Liver (tissue), 9 donors: Measurements from ENCODE around the gene GARIN5A. TPM values are rescaled to one million over a fixed set of nuclear protein-coding genes. Genes with fewer than 3 reads are reported as not detected.
A peak's percentile ranks its signal among the peaks of the same experiment; 100 is the strongest.

Source experiments
- DNase-seq: peaks from one replicate; pipeline ENCODE4 v3.0.0-alpha.2; 2017; ENCODE audit warnings: low spot score
- H3K27ac ChIP-seq, 2 donors: one replicate each; pipeline ENCODE4 v1.7.0; 2013; ENCODE audit warnings: inconsistent platforms in 2 of 2, low read length in 2 of 2, control low read depth in 1 of 2, low read depth in 1 of 2, mild to moderate bottlenecking in 1 of 2
- H3K27me3 ChIP-seq, 4 donors: one replicate each; pipeline versions ENCODE4 v1.6.1 to v1.7.0; 2013; ENCODE audit warnings: low read length in 3 of 4, inconsistent platforms in 1 of 4, mild to moderate bottlenecking in 1 of 4, moderate library complexity in 1 of 4; ENCODE audit not compliant: control insufficient read depth in 4 of 4, insufficient read depth in 4 of 4
- H3K36me3 ChIP-seq, 4 donors: one replicate each; pipeline versions ENCODE4 v1.6.1 to v1.7.0; 2013; ENCODE audit warnings: low read length in 3 of 4, mild to moderate bottlenecking in 3 of 4, low read depth in 1 of 4, moderate library complexity in 1 of 4; ENCODE audit not compliant: control insufficient read depth in 4 of 4, insufficient read depth in 3 of 4
- H3K4me1 ChIP-seq, 4 donors: one replicate each; pipeline versions ENCODE4 v1.6.1 to v1.7.0; 2013; ENCODE audit warnings: low read length in 3 of 4, mild to moderate bottlenecking in 3 of 4, moderate library complexity in 1 of 4; ENCODE audit not compliant: control insufficient read depth in 4 of 4, insufficient read depth in 4 of 4
- H3K4me3 ChIP-seq, 3 donors: one replicate each; pipeline versions ENCODE4 v1.6.1 to v1.7.0; 2013; ENCODE audit warnings: low read length in 3 of 3, control low read depth in 1 of 3, low read depth in 1 of 3, mild to moderate bottlenecking in 1 of 3
- H3K9ac ChIP-seq, 2 donors: one replicate each; pipeline ENCODE4 v1.7.0; 2013; ENCODE audit warnings: low read length in 2 of 2, mild to moderate bottlenecking in 2 of 2, moderate library complexity in 2 of 2, control low read depth in 1 of 2, low read depth in 1 of 2
- H3K9me3 ChIP-seq, 4 donors: one replicate each; pipeline versions ENCODE4 v1.6.1 to v1.7.0; 2013; ENCODE audit warnings: low read length in 3 of 4; ENCODE audit not compliant: control insufficient read depth in 4 of 4
- CTCF ChIP-seq: fragments of 150-350 bp; IDR thresholded peaks from 2 replicates; pipeline ENCODE4 v1.5.1; 2017; ENCODE audit warnings: improper control_type of control experiment, low read depth, low read length; ENCODE audit not compliant: missing input control
- EGR1 ChIP-seq, 2 donors: IDR thresholded peaks; 2 replicates each; pipeline ENCODE4 v1.6.1; 2016 to 2018; ENCODE audit warnings: antibody characterized with exemption in 2 of 2, low read depth in 2 of 2
- FOXA1 ChIP-seq: IDR thresholded peaks from 2 replicates; pipeline ENCODE4 v1.6.1; 2016; ENCODE audit warnings: antibody characterized with exemption
- FOXA2 ChIP-seq: IDR thresholded peaks from 2 replicates; pipeline ENCODE4 v1.6.1; 2016; ENCODE audit warnings: antibody characterized with exemption
- GABPA ChIP-seq, 2 donors: IDR thresholded peaks in 1 of 2; conservative IDR thresholded peaks in 1 of 2; 2 replicates each; pipeline ENCODE4 v1.6.1; 2016; ENCODE audit warnings: antibody characterized with exemption in 2 of 2, mild to moderate bottlenecking in 1 of 2, moderate library complexity in 1 of 2
- HNF4A ChIP-seq, 2 donors: conservative IDR thresholded peaks; 2 replicates each; pipeline ENCODE4 v1.6.1; 2016; ENCODE audit warnings: antibody characterized with exemption in 2 of 2, mild to moderate bottlenecking in 2 of 2
- HNF4G ChIP-seq: IDR thresholded peaks from 2 replicates; pipeline ENCODE4 v1.6.1; 2016; ENCODE audit warnings: antibody characterized with exemption
- JUND ChIP-seq, 2 donors: IDR thresholded peaks; 2 replicates each; pipeline ENCODE4 v1.6.1; 2016; ENCODE audit warnings: antibody characterized with exemption in 2 of 2
- NR2F2 ChIP-seq: IDR thresholded peaks from 2 replicates; pipeline ENCODE4 v1.6.1; 2016; ENCODE audit warnings: antibody characterized with exemption
- RAD21 ChIP-seq, 2 donors: IDR thresholded peaks; 2 replicates each; pipeline ENCODE4 v1.6.1; 2016; ENCODE audit warnings: antibody characterized with exemption in 2 of 2, mild to moderate bottlenecking in 2 of 2
- RXRA ChIP-seq, 2 donors: IDR thresholded peaks; 2 replicates each; pipeline ENCODE4 v1.6.1; 2017 to 2018; ENCODE audit warnings: antibody characterized with exemption in 2 of 2, mild to moderate bottlenecking in 1 of 2
- SP1 ChIP-seq: IDR thresholded peaks from 2 replicates; pipeline ENCODE4 v1.6.1; 2018; ENCODE audit warnings: antibody characterized with exemption, mild to moderate bottlenecking
- TAF1 ChIP-seq: conservative IDR thresholded peaks from 2 replicates; pipeline ENCODE4 v1.6.1; 2016; ENCODE audit warnings: antibody characterized with exemption, mild to moderate bottlenecking
- YY1 ChIP-seq: IDR thresholded peaks from 2 replicates; pipeline ENCODE4 v1.6.1; 2016; ENCODE audit warnings: antibody characterized with exemption, mild to moderate bottlenecking
- WGBS: extraction: QIAGEN DNeasy Blood & Tissue Kit; methylation state at CpG from one replicate; pipeline ENCODE4 v1.1.7; 2013; 5-methylcytosine and 5-hydroxymethylcytosine counted together
- polyA plus RNA-seq, 2 donors: library from polyadenylated mRNA; stranded (reverse) in 1 of 2; unstranded in 1 of 2; fragments of 200-250 nt in 1 of 2; fragments of >200 nt in 1 of 2; fragmentation: Nextera tagmentation in 1 of 2; extraction: Ambion mirVana in 1 of 2; gene quantifications; one replicate each; pipeline versions ENCODE4 v1.2.1 to v1.2.3, GENCODE V29; 2013 to 2015
- total RNA-seq, 2 donors: library from RNA; depleted of rRNA; stranded (reverse); fragments of >200 nt; gene quantifications; one replicate each; pipeline ENCODE4 v1.2.3, GENCODE V29; 2014
- TF ChIP-seq, protein P1 (sequence below): IDR thresholded peaks from 2 replicates; pipeline ENCODE4 v1.6.1; 2016; ENCODE audit warnings: antibody characterized with exemption
- TF ChIP-seq, protein P2 (sequence below): IDR thresholded peaks from 2 replicates; pipeline ENCODE4 v1.6.1; 2016; ENCODE audit warnings: antibody characterized with exemption, mild to moderate bottlenecking
- donor health status: healthy.
- donor health status: healthy.
- donor health status: healthy.
- donor health status: healthy.
- donor health status: healthy.

GARIN5A gene
- total and polyA plus RNA-seq, 4 donors, result 0.42 to 1.7 (median 1.1) TPM

DNA sequence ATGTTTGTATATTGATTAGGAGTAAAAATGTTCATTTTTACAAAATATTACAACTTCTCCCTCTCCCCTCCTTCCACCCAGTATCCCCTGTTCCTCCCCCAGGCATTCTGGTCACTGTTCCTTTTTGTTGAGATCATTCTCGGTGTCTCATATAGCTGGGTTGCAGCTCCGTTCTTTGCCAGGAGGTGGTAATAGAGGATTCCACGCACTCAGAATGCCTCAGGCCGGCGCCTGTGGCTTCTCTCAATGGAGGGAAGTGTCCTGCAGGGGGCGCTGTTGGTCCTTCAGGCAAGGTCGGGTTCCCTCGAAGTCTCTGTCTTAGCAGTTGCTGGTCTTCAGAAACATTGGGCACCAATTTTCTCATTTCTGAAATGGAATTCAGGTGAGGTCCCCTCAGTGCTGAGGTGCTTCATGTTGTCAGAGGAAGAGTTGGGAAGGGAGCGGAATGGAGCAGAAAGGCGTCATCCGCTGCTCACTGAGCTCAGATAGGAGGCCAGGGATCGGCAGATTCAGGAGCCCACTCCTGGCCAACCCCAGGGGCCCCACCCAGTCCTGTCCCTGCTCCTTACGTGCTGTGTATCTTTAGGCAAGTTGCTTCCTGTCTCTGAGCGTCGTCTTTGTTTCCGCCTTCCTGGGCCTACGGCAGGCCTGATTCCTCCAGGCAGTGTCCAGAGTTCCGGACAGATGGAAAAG lies 10.3 kb upstream of the GARIN5A start:
- no peak overlapping the region for H3K9ac ChIP-seq
- H3K27me3 ChIP-seq, result no peaks in the 10 kb centered on the region
- H3K27ac ChIP-seq, result no peak overlapping the region
- TF ChIP-seq SP1, result no peak
- no peak for TF ChIP-seq RXRA (IDR thresholded peaks at IDR 0.05)
- no peak for TF ChIP-seq NR2F2
- TF ChIP-seq, protein P1, sequence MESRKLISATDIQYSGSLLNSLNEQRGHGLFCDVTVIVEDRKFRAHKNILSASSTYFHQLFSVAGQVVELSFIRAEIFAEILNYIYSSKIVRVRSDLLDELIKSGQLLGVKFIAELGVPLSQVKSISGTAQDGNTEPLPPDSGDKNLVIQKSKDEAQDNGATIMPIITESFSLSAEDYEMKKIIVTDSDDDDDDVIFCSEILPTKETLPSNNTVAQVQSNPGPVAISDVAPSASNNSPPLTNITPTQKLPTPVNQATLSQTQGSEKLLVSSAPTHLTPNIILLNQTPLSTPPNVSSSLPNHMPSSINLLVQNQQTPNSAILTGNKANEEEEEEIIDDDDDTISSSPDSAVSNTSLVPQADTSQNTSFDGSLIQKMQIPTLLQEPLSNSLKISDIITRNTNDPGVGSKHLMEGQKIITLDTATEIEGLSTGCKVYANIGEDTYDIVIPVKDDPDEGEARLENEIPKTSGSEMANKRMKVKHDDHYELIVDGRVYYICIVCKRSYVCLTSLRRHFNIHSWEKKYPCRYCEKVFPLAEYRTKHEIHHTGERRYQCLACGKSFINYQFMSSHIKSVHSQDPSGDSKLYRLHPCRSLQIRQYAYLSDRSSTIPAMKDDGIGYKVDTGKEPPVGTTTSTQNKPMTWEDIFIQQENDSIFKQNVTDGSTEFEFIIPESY, result no peak
- no peak for TF ChIP-seq HNF4A (conservative IDR thresholded peaks at IDR 0.05)
- TF ChIP-seq GABPA (IDR thresholded peaks at IDR 0.05 in 1 of 2, conservative IDR thresholded peaks at IDR 0.05 in 1 of 2), result no peak
- TF ChIP-seq HNF4G, result no peak
- TF ChIP-seq RAD21 (IDR thresholded peaks at IDR 0.05), result peak in 1 of 2 donors; percentile 38
- TF ChIP-seq, protein P2, sequence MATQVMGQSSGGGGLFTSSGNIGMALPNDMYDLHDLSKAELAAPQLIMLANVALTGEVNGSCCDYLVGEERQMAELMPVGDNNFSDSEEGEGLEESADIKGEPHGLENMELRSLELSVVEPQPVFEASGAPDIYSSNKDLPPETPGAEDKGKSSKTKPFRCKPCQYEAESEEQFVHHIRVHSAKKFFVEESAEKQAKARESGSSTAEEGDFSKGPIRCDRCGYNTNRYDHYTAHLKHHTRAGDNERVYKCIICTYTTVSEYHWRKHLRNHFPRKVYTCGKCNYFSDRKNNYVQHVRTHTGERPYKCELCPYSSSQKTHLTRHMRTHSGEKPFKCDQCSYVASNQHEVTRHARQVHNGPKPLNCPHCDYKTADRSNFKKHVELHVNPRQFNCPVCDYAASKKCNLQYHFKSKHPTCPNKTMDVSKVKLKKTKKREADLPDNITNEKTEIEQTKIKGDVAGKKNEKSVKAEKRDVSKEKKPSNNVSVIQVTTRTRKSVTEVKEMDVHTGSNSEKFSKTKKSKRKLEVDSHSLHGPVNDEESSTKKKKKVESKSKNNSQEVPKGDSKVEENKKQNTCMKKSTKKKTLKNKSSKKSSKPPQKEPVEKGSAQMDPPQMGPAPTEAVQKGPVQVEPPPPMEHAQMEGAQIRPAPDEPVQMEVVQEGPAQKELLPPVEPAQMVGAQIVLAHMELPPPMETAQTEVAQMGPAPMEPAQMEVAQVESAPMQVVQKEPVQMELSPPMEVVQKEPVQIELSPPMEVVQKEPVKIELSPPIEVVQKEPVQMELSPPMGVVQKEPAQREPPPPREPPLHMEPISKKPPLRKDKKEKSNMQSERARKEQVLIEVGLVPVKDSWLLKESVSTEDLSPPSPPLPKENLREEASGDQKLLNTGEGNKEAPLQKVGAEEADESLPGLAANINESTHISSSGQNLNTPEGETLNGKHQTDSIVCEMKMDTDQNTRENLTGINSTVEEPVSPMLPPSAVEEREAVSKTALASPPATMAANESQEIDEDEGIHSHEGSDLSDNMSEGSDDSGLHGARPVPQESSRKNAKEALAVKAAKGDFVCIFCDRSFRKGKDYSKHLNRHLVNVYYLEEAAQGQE, result no peak
- TF ChIP-seq YY1, result no peak
- no peak for TF ChIP-seq JUND (IDR thresholded peaks at IDR 0.05)
- TF ChIP-seq CTCF, result peak; percentile 29
- TF ChIP-seq FOXA2, result no peak
- WGBS, result 78% methylated on average over 18 of the region's 18 CpGs
- peaks cover 0 to 1% (median 0%) of the 10 kb centered on the region in 4 donors for H3K4me1 ChIP-seq
- H3K4me3 ChIP-seq, result no peak overlapping the region
- no peak for DNase-seq
- peaks cover 0 to 11% (median 0%) of the 10 kb centered on the region in 4 donors for H3K36me3 ChIP-seq
- H3K9me3 ChIP-seq, result no peaks in the 10 kb centered on the region

DNA sequence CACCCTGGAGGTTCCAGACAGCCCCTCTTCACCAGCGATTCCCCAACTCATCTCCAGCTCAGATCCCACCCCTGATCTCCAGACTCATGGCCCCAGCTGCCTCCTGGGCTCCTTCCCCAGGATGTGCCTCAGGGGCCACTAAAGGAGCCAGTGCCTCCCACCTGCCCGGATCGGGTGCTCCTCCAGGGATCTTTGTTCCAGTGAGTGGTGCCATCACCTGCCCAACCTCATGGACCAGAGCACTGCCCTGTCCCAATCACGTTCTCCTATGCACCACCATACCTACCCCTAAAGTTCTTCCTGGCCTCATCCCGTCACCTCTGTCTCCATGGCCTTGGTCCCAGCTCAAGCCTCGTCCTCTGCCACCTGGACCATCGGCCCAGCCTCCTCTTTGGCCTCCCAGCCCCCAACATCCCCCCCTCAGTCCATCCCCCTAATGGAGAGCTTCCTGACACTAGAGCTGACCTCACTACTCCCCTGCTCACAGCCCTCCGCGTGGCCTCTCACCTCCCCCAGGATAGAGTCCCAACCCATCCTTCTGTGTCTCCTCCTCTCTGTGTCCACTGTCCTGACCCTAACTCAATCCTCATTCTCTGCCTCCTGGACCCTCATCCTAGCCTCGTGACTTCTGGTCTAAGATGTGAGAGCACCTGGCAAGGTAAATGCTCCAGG lies 8.8 kb upstream of the GARIN5A start:
- DNase-seq, result no peak

More for the DNA sequence above, 8.8 kb upstream of the GARIN5A start:
- H3K27me3 ChIP-seq, result no peaks in the 10 kb centered on the region
- TF ChIP-seq YY1 (no peak), EGR1 (IDR thresholded peaks at IDR 0.05; ENCODE audit: low read depth in 2 of 2) (no peak), TAF1 (no peak), HNF4A (conservative IDR thresholded peaks at IDR 0.05) (no peak), FOXA1 (no peak), FOXA2 (no peak), SP1 (no peak)
- TF ChIP-seq, protein P1, result no peak
- peaks cover 0 to 1% (median 0%) of the 10 kb centered on the region in 4 donors for H3K4me1 ChIP-seq
- WGBS, result 89% methylated on average over 10 of the region's 10 CpGs
- H3K9me3 ChIP-seq, result no peaks in the 10 kb centered on the region
- H3K4me3 ChIP-seq, result no peak overlapping the region
- no peak overlapping the region for H3K27ac ChIP-seq
- H3K9ac ChIP-seq, result no peak overlapping the region
- H3K36me3 ChIP-seq, result peaks cover 0 to 25% (median 5%) of the 10 kb centered on the region in 4 donors
